ENCODE data around the gene ABCB8. TPM values are rescaled to one million over a fixed set of nuclear protein-coding genes. Genes with fewer than 3 reads are reported as not detected.
A peak's percentile ranks its signal among the peaks of the same experiment; 100 is the strongest.
"Not testable (repeated sequence)": the region's sequence is repeated elsewhere in the genome, so short reads cannot be mapped to it uniquely, and the experiment has no call there.

The ABCB8 gene
- total RNA-seq, 2 donors from 2014 or later, result 20.1 to 21.6 TPM

DNA sequence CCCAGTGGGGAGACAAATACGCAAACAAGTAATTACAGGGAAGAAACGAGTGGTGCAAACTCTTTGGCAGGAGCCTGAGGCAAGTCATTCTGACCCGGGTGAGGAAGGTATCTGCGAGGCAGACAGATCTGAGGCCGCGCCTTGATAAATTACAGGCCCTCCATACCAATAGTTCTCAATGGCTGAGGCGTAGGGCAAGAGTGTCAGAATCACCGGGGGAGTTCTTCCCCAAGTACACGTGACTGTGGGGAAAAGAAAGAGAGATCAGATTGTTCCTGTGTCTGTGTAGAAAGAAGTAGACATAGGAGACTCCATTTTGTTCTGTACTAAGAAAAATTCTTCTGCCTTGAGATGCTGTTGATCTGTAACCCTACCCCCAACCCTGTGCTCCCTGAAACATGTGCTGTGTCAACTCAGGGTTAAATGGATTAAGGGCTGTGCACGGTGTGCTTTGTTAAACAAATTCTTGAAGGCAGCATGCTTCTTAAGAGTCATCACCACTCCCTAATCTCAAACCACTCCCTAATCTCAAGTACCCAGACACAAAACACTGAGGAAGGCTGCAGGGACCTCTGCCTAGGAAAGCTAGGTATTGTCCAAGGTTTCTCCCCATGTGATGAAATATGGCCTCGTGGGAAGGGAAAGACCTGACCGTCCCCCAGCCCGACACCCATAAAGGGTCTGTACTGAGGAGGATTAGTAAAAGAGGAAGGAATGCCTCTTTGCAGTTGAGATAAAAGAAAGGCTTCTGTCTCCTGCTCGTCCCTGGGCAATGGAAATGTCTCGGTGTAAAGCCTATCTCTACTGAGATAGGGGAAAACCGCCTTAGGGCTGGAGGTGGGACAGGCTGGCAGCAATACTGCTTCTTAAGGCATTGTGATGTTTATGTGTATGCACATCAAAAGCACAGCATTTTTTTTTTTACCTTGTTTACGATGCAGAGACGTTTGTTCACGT lies 1.2 kb upstream of the ABCB8 start:
- intact Hi-C loops (cut with DNase I); DNase-seq; ATAC-seq: not testable (repeated sequence)

DNA sequence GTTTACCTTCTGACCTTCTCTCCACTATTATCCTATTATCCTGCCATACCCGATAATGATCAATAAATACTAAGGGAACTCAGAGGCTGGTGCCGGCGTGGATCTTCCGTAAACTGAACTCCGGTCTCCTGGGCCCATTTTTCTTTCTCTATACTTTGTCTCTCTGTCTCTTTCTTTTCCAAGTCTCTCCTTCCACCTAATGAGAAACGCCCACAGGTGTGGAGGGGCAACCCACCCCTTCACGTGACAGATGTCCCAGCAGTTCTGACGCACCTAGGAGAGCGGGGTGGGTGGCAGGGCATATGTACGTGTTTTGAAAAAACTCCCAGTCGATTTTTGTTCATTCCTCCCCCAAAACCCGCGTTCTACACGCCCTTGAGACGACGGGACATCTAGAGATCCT lies 521 bp upstream of the ABCB8 start:
- ATAC-seq, DNase-seq: not testable (repeated sequence)
- intact Hi-C loops (cut with DNase I), result loop anchor here in 1 of 2 donors (1.0 to 2.0 kb wide), 2 partner anchors 31 to 84 kb away; partner anchors contain the start of gene SLC4A2

- intact Hi-C loops (cut with DNase I), result loop anchor here in 1 of 2 donors (1.0 to 2.0 kb wide), 2 partner anchors 30 to 82 kb away; partner anchors contain the start of gene SLC4A2
- DNase-seq (no peak), ATAC-seq (no peak)
Observed at GRCh38 chr7:151028948-151029501, 775 bp downstream of the ABCB8 start.

GRCh38 chr7:151031011-151031410 lies 2.8 kb downstream of the ABCB8 start:
- DNase-seq, result no peak
- intact Hi-C loops (cut with DNase I), result no loop called here
- ATAC-seq, result no peak

DNA sequence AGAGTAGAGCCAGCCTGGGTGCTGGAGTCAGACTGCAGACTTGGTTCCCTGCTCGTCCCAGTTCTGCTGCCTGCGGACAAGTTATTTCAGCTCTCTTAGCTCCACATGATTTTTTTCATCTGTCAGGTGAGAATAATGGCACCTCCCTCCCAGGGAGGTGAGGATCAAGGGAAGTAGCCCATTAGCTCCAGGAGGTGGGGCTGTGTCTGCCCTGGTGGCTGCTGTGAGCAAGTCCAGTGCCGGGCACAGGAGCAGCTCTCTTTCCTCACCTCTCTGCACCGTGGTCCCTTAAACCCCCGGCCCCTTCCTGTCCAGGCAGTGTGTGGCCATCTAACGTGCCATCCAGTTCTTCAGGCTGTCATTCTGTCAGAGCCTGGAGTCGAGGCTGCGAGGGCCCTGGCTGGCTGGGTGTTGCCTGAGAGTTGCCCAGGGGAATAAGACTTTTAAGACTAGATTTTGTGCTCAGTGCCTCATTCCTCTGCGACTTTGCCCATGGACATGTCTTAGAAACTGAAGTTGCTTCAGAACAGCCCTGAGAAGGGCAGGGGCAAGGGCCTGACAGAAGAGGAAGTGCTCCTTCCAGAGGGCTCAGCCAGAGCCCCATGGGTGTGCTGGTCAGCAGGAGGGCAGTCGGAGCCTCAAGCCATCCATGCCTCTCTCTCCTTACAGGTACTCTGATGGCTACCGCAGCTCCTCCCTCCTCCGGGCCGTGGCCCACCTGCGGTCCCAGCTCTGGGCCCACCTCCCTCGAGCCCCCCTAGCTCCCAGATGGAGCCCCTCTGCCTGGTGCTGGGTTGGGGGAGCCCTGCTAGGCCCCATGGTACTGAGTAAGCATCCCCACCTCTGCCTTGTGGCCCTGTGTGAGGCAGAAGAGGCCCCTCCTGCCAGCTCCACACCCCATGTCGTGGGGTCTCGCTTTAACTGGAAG lies 5.0 kb downstream of the ABCB8 start:
- intact Hi-C loops (cut with DNase I), result no loop called here
- ATAC-seq (no peak), DNase-seq (no peak)

DNA sequence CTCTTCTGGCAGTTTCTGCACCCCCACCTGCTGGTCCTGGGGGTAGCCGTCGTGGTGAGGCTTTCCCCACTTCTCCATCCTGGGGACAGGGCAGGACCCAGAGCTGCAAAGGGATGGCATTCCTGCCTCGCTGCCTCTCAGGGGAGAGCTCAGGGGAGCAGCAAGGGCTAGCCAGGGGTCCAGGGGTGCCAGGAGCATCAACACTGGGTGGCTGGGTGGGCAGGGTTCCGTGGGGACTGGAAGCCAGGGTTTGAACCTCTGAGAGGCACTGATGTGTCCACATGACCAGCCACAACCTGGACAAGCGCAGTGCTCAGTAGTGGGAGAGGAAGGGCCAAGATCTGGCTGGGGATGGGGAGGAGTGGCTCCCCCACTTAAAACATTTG lies 5.6 kb downstream of the ABCB8 start:
- ATAC-seq, result no peak
- DNase-seq, result no peak
- intact Hi-C loops (cut with DNase I), result no loop called here

GRCh38 chr7:151034312-151035025 lies 6.2 kb downstream of the ABCB8 start:
- DNase-seq (no peak), ATAC-seq (no peak)
- intact Hi-C loops (cut with DNase I), result no loop called here

DNA sequence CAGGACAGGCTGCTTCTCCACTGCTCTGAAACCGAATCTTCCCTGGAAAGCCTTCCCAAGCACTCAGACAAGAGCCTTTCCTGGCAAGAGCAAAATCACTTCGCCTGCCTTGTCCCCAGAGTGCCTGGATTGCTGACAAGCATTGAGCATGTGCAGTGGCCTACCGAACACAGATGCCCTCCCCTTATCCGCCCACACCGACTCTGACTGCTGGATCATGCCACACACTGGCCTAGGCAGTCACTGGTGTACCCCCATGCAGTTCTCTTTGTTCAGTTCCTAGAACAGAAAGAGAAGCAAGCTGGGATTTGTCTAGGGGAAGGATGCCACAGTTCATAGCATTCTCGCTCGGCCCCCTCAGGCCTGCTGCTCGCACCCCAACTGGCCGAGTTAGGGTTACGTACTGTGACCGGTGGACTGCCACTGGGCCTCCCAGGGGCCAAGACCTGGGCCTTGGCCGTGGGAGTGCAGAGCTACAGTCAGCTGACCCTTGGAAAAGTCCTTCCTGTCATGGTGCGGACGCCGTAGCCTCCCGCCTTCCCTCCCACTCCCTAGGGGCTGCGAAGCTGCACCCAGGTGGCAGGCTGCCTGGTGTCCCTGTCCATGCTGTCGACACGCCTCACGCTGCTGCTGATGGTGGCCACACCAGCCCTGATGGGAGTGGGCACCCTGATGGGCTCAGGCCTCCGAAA lies 6.9 kb downstream of the ABCB8 start:
- DNase-seq (no peak), ATAC-seq (no peak)
- intact Hi-C loops (cut with DNase I), result no loop called here

DNA sequence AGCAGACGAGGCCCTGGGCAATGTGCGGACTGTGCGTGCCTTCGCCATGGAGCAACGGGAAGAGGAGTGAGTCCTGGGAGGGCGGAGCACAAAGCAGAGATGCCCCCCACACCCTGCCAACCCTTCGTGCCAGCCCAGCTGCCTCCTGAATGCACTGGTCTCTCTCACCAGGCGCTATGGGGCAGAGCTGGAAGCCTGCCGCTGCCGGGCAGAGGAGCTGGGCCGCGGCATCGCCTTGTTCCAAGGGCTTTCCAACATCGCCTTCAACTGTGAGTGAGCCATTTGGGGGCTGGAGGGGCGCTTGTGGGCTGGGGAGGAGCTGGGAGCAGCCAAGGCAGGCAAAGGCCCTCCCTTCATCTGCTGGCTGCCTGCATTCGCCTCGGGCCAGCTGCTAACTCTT lies 7.7 kb downstream of the ABCB8 start:
- ATAC-seq (no peak), DNase-seq (no peak)
- intact Hi-C loops (cut with DNase I), result no loop called here

DNA sequence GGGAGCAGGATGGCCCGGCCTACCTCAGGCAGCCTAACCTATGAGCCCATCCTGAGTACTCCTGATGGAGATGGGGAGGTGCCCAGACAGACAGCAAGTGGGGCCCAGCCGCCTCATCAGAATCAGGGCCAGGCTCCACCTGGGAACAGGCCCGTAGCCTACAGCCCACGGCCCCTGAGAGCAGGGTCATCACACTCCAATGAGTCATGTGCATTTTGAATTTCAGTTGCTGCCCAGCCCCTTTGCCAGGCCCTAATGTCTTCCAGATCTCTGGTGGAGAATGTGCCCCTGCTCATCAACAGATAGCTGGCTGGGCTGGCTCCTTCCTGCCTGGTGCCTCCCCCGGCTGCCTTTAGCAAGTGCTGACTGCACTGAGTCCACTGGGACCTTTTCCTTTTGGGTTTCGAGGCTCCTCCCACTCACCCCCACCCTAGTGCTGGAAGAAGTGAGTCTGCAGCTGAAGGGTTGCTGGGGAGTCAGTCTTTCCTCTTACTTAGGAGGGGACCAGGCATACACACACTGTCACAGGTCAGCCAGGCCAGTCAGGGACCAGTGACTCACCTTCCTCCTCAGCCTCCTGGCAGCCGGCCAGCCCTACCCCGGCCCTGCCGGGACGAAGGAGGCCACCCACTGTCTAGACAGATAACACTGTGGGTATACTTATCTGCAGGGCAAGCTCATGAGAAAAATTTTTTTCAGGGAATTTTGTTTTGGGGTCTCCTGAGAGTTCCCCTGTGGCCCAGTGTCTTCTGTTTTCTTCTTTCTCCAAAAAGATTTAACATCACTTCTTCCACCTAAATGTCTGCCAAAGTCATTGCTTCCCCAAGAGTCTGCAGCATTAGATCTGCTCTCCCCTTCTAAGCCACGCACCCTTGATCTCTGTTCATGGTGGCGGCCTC lies 10.9 kb downstream of the ABCB8 start:
- peak; percentile 35 to 88 for ATAC-seq
- intact Hi-C loops (cut with DNase I), result no loop called here

GRCh38 chr7:151039850-151040548 lies 11.7 kb downstream of the ABCB8 start:
- intact Hi-C loops (cut with DNase I), result no loop called here
- no peak for DNase-seq
- ATAC-seq, result peak in 1 of 2 donors; percentile 24

More for the DNA sequence above, 10.9 kb downstream of the ABCB8 start:
- peak; percentile 87 for DNase-seq

GRCh38 chr7:151040616-151041375 lies 12.5 kb downstream of the ABCB8 start:
- ATAC-seq, result no peak
- no peak for DNase-seq
- intact Hi-C loops (cut with DNase I), result no loop called here

GRCh38 chr7:151043449-151043848 lies 15.2 kb downstream of the ABCB8 start:
- ATAC-seq; intact Hi-C loops (cut with DNase I); DNase-seq: not testable (repeated sequence)

GRCh38 chr7:151043959-151044358 lies 15.7 kb downstream of the ABCB8 start:
- intact Hi-C loops (cut with DNase I), result no loop called here
- DNase-seq (no peak), ATAC-seq (no peak)

GRCh38 chr7:151045262-151045661 lies 17.0 kb downstream of the ABCB8 start:
- intact Hi-C loops (cut with DNase I), result no loop called here
- DNase-seq, result no peak
- no peak for ATAC-seq

DNA sequence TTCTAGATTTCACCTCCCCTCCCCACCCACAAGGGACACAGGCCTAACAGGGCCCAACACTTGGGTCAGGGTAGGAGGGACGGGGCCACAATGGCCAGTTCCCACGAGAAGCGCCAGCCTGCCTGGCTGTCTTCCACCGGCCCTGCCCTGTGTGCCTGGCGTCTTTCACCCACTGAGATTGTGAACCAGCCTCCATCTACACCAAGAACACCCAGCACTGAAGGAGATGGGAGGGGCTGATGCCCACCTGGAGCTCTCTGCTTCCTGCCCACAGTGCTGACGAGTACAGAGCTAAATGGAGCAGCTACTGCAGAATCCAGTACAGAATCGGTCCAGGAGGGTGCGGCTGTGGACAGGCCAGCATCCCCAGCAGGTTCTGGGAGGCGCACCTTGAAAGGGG lies 17.7 kb downstream of the ABCB8 start:
- ATAC-seq, result no peak
- intact Hi-C loops (cut with DNase I), result no loop called here
- no peak for DNase-seq
